H1 (cell line): ENCODE results near the gene SEMA6D. TPM values are rescaled to one million over a fixed set of nuclear protein-coding genes. Genes with fewer than 3 reads are reported as not detected.

Source experiments
- CTCF ChIA-PET: fragments of 300-600 bp; sonication (Branson Sonifier 250); formaldehyde crosslinking; loops from one replicate; lab custom pipeline; 2021; ENCODE audit not compliant: partially characterized antibody; lab: Charles Lee
- POLR2A ChIA-PET: fragments of 300-600 bp; sonication (Branson Sonifier 250); formaldehyde crosslinking; loops from one replicate; lab custom pipeline; 2021; ENCODE audit warnings: inconsistent platforms; ENCODE audit not compliant: partially characterized antibody; lab: Charles Lee
- DNase-seq, 2 experiments: peaks; one replicate each; pipeline versions ENCODE4 v3.0.0 to v3.0.0-alpha.2; 2010 to 2022; ENCODE audit warnings: low spot score in 2 of 2, low read depth in 1 of 2, mixed read lengths in 1 of 2
- FAIRE-seq: peaks from 2 replicates; lab custom pipeline; 2011; peaks lifted over from hg19 to GRCh38; lab: Jason Lieb, UNC
- H2AFZ ChIP-seq: 2 replicates; pipeline ENCODE4 v1.8.1; 2012; ENCODE audit warnings: low read length, inconsistent platforms
- H2AK5ac ChIP-seq: 2 replicates; pipeline ENCODE4 v1.6.1; 2013; ENCODE audit warnings: low read depth, low read length
- H2BK120ac ChIP-seq: replicated peaks from 2 replicates; pipeline ENCODE3; 2013; ENCODE audit warnings: low read depth, low read length, inconsistent platforms
- H2BK12ac ChIP-seq: 2 replicates; pipeline ENCODE4 v1.6.1; 2013; ENCODE audit warnings: low read depth, low read length
- H2BK15ac ChIP-seq: 2 replicates; pipeline ENCODE4 v1.6.1; 2013; ENCODE audit warnings: low read length
- H2BK20ac ChIP-seq: 2 replicates; pipeline ENCODE4 v1.6.1; 2013; ENCODE audit warnings: low read length
- H2BK5ac ChIP-seq: 2 replicates; pipeline ENCODE4 v1.6.1; 2013; ENCODE audit warnings: low read depth, low read length
- H3K14ac ChIP-seq: 2 replicates; pipeline ENCODE4 v1.6.1; 2013; ENCODE audit warnings: inconsistent platforms; ENCODE audit not compliant: insufficient read length
- H3K18ac ChIP-seq: 2 replicates; pipeline ENCODE4 v1.6.1; 2013; ENCODE audit warnings: low read length; ENCODE audit errors: extremely low read depth
- H3K23ac ChIP-seq: 2 replicates; pipeline ENCODE4 v1.6.1; 2013; ENCODE audit warnings: inconsistent platforms; ENCODE audit not compliant: insufficient read length
- H3K23me2 ChIP-seq: 2 replicates; pipeline ENCODE4 v1.6.1; 2013; ENCODE audit warnings: low read depth, low read length
- H3K27ac ChIP-seq: 2 replicates; pipeline ENCODE4 v1.6.1; 2011; ENCODE audit warnings: low read depth, low read length, inconsistent platforms
- H3K27me3 ChIP-seq, 4 experiments: replicated peaks in 1 of 4; 1 replicate in 1 of 4; 2 replicates in 3 of 4; pipeline versions ENCODE4 v1.6.1 to v1.8.1; 2011 to 2013; ENCODE audit warnings: low read length in 3 of 4, mild to moderate bottlenecking in 3 of 4, inconsistent platforms in 2 of 4, mixed read lengths in 2 of 4, moderate library complexity in 1 of 4; ENCODE audit not compliant: control insufficient read depth in 3 of 4, insufficient read depth in 3 of 4; ENCODE audit errors: extremely low read depth in 1 of 4
- H3K36me3 ChIP-seq, 4 experiments: 2 replicates each; pipeline versions ENCODE4 v1.6.1 to v1.8.1; 2011 to 2013; ENCODE audit warnings: mild to moderate bottlenecking in 4 of 4, low read length in 3 of 4, moderate library complexity in 2 of 4, control low read depth in 1 of 4, inconsistent platforms in 1 of 4; ENCODE audit not compliant: insufficient read depth in 4 of 4, control insufficient read depth in 2 of 4
- H3K4ac ChIP-seq: replicated peaks from 2 replicates; pipeline ENCODE3; 2013; ENCODE audit warnings: low read length, low read depth, mixed read lengths, inconsistent platforms; ENCODE audit not compliant: insufficient read length
- H3K4me1 ChIP-seq, 4 experiments: replicated peaks in 1 of 4; 1 replicate in 1 of 4; 2 replicates in 3 of 4; pipeline versions ENCODE4 v1.6.1 to v1.8.1; 2011 to 2013; ENCODE audit warnings: low read length in 3 of 4, inconsistent platforms in 2 of 4, mixed read lengths in 1 of 4; ENCODE audit not compliant: insufficient read depth in 4 of 4, control insufficient read depth in 3 of 4
- H3K4me2 ChIP-seq, 2 experiments: 2 replicates each; pipeline versions ENCODE4 v1.6.1 to v1.8.1; 2011 to 2013; ENCODE audit warnings: low read depth in 2 of 2, low read length in 2 of 2, control low read depth in 1 of 2, inconsistent platforms in 1 of 2, mild to moderate bottlenecking in 1 of 2; ENCODE audit not compliant: insufficient read depth in 1 of 2
- H3K4me3 ChIP-seq, 4 experiments: fragments of 200-600, 300-600 bp in 1 of 4; sonication (generic), shearing (Covaris generic), sonication (Bioruptor Twin) in 1 of 4; 2 replicates each; pipeline versions ENCODE4 v1.5.1 to v1.8.1; 2011 to 2016; ENCODE audit warnings: low read length in 4 of 4, low read depth in 3 of 4, control low read depth in 2 of 4, inconsistent platforms in 2 of 4, mild to moderate bottlenecking in 2 of 4, mixed read lengths in 1 of 4, moderate library complexity in 1 of 4; ENCODE audit not compliant: insufficient read depth in 2 of 4; ENCODE audit errors: extremely low read depth in 1 of 4
- H3K56ac ChIP-seq: replicated peaks from 2 replicates; pipeline ENCODE3; 2013; ENCODE audit warnings: low read depth, mild to moderate bottlenecking, mixed read lengths, low read length, inconsistent platforms; ENCODE audit not compliant: insufficient read length
- H3K79me1 ChIP-seq: 2 replicates; pipeline ENCODE4 v1.6.1; 2013; ENCODE audit warnings: low read depth, low read length, control low read depth
- H3K79me2 ChIP-seq, 2 experiments: 2 replicates each; pipeline versions ENCODE4 v1.6.1 to v1.8.1; 2012 to 2013; ENCODE audit warnings: low read length in 2 of 2, mild to moderate bottlenecking in 2 of 2, inconsistent platforms in 1 of 2; ENCODE audit not compliant: insufficient read depth in 2 of 2, control insufficient read depth in 1 of 2
- H3K9ac ChIP-seq, 4 experiments: replicated peaks in 1 of 4; 1 replicate in 1 of 4; 2 replicates in 3 of 4; pipeline versions ENCODE4 v1.6.1 to v1.8.1; 2011 to 2013; ENCODE audit warnings: low read depth in 3 of 4, low read length in 3 of 4, control low read depth in 2 of 4, mild to moderate bottlenecking in 2 of 4, moderate library complexity in 2 of 4, inconsistent platforms in 1 of 4; ENCODE audit errors: extremely low read depth in 1 of 4
- H3K9me3 ChIP-seq, 2 experiments: 2 replicates each; pipeline versions ENCODE4 v1.6.1 to v1.8.1; 2012 to 2013; ENCODE audit warnings: mild to moderate bottlenecking in 2 of 2, moderate library complexity in 2 of 2, control low read depth in 1 of 2, inconsistent platforms in 1 of 2, low read depth in 1 of 2, low read length in 1 of 2, mixed read lengths in 1 of 2; ENCODE audit not compliant: insufficient read depth in 2 of 2
- H4K20me1 ChIP-seq, 2 experiments: replicated peaks in 1 of 2; 2 replicates each; pipeline versions ENCODE3 to v1.8.1; 2011 to 2013; ENCODE audit warnings: inconsistent platforms in 2 of 2, low read length in 2 of 2, mild to moderate bottlenecking in 1 of 2; ENCODE audit not compliant: insufficient read depth in 2 of 2, control insufficient read depth in 1 of 2
- H4K5ac ChIP-seq: 2 replicates; pipeline ENCODE4 v1.6.1; 2013; ENCODE audit warnings: low read length, low read depth, mixed read lengths, inconsistent platforms; ENCODE audit not compliant: insufficient read length
- H4K8ac ChIP-seq: 2 replicates; pipeline ENCODE4 v1.8.0; 2013; ENCODE audit warnings: mild to moderate bottlenecking, moderate library complexity, low read length, inconsistent platforms; ENCODE audit not compliant: insufficient read depth; ENCODE audit errors: extremely low read depth
- H4K91ac ChIP-seq: replicated peaks from 2 replicates; pipeline ENCODE3; 2013; ENCODE audit warnings: low read length, mixed read lengths, inconsistent platforms; ENCODE audit not compliant: insufficient read length
- EP300 ChIP-seq, 2 experiments: IDR thresholded peaks; 1 replicate in 1 of 2; 2 replicates in 1 of 2; pipeline ENCODE4 v1.6.1; 2011 to 2012; ENCODE audit warnings: low read depth in 2 of 2, low read length in 2 of 2, mild to moderate bottlenecking in 2 of 2, borderline replicate concordance in 1 of 2, inconsistent platforms in 1 of 2, moderate library complexity in 1 of 2
- POLR2AphosphoS5 ChIP-seq: IDR thresholded peaks from 2 replicates; pipeline ENCODE4 v1.6.1; 2011; ENCODE audit warnings: low read depth, low read length
- SIN3A ChIP-seq, 2 experiments: IDR thresholded peaks in 1 of 2; conservative IDR thresholded peaks in 1 of 2; 2 replicates each; pipeline ENCODE4 v1.6.1; 2011 to 2012; ENCODE audit warnings: low read length in 2 of 2, improper control_type of control experiment in 1 of 2, low read depth in 1 of 2, mild to moderate bottlenecking in 1 of 2
- WGBS, 2 experiments: shearing (Covaris generic) in 1 of 2; methylation state at CpG; one replicate each; pipeline versions ENCODE4 v1.1.6 to v1.1.7; 2013 to 2015; ENCODE audit warnings: low lambda C conversion rate in 2 of 2, mixed read lengths in 2 of 2, inconsistent platforms in 1 of 2, low coverage in 1 of 2, missing lambda C conversion rate in 1 of 2; ENCODE audit not compliant: insufficient replicate concordance in 2 of 2, insufficient coverage in 1 of 2, insufficient read length in 1 of 2; ENCODE audit errors: extremely low coverage in 1 of 2, missing lambda C conversion rate in 1 of 2; 5-methylcytosine and 5-hydroxymethylcytosine counted together
- polyA plus RNA-seq, 7 experiments: library from polyadenylated mRNA; depleted of rRNA in 3 of 7; stranded (reverse) in 5 of 7; unstranded in 2 of 7; fragments of >200 nt in 5 of 7; fragments of 200-250 nt in 2 of 7; gene quantifications; 1 replicate in 5 of 7; 2 replicates in 1 of 7; 4 replicates in 1 of 7; pipeline versions ENCODE4 v1.2.1 to v1.2.3, GENCODE V29; 2011 to 2013; ENCODE audit warnings: missing spikeins in 2 of 7, mixed read lengths in 2 of 7
- total RNA-seq: library from RNA; stranded (reverse); fragmentation: NEBNext Ultra II Directional; extraction: Animal tissue kit (Norgen Biotek cat#: 25700); gene quantifications from 2 replicates; pipeline ENCODE4 v1.2.1, GENCODE V29; 2021

The SEMA6D gene
- total and polyA plus RNA-seq, 2 of the 8 experiments (the other 6 are each of a cell fraction or from before 2014, with no cell fraction given), result 2.2 to 3.8 TPM

- Histone ChIP-seq H3K27ac (no peak overlapping the region), H2AK5ac (no peak overlapping the region), H3K14ac (no peak overlapping the region), H3K4me2 (no peak overlapping the region), H3K27me3 (no peaks in the 10 kb centered on the region), H2BK5ac (no peak overlapping the region), H3K9me3 (peaks cover 12% of the 10 kb centered on the region in 2 experiments; a peak in 3 of 4 replicates), H3K9ac (no peak overlapping the region), H3K18ac (no peak overlapping the region), H3K79me2 (no peaks in the 10 kb centered on the region), H3K4me1 (peaks cover 0 to 10% (median under 1%) of the 10 kb centered on the region in 4 experiments; a peak in 1 of 7 replicates), H4K8ac (no peak overlapping the region), H3K4me3 (no peak overlapping the region), H2BK15ac (no peak overlapping the region), H4K91ac (no peak overlapping the region), H3K79me1 (no peaks in the 10 kb centered on the region), H3K36me3 (0 out of 8 replicates have a peak, but pooled peaks cover 0 to 5% (median 0%) of the 10 kb centered on the region in 4 experiments), H3K23ac (no peak overlapping the region), H4K20me1 (no peaks in the 10 kb centered on the region), H2BK12ac (no peak overlapping the region), H3K4ac (no peak overlapping the region), H3K23me2 (no peaks in the 10 kb centered on the region), H3K56ac (no peak overlapping the region), H2BK120ac (no peak overlapping the region), H4K5ac (no peak overlapping the region), H2AFZ (no peak overlapping the region), H2BK20ac (no peak overlapping the region)
- POLR2A ChIA-PET, result interaction anchor here (0.6 kb wide), 1 partner anchor 1054 kb away, joined by 3 read pairs; the partner anchor contains the start of gene CEP152
- FAIRE-seq (no peak), DNase-seq (no peak)
- WGBS, 2 experiments, result 93% methylated on average over 3 of the region's 3 CpGs; no CpG with 5 or more reads in 1 of the 2 experiments
- CTCF ChIA-PET, result no interaction called here
- TF ChIP-seq POLR2AphosphoS5 (no peak), EP300 (IDR thresholded peaks at IDR 0.05; ENCODE audit: borderline replicate concordance in 1 of 2, low read depth in 2 of 2, low read length in 2 of 2) (no peak), SIN3A (conservative IDR thresholded peaks at IDR 0.05 in 1 of 2, IDR thresholded peaks at IDR 0.05 in 1 of 2; ENCODE audit: low read depth in 1 of 2, low read length in 2 of 2) (no peak)
Observed at GRCh38 chr15:47757331-47757730, 40.0 kb downstream of the SEMA6D start.
